ENCODE results near the gene GALNT6. TPM values are rescaled to one million over a fixed set of nuclear protein-coding genes. Genes with fewer than 3 reads are reported as not detected.
"Not testable (repeated sequence)": the region's sequence is repeated elsewhere in the genome, so short reads cannot be mapped to it uniquely, and the experiment has no call there.

Gene GALNT6
- total and polyA plus RNA-seq, 3 donors from 2014 or later, result 1.7 to 2.8 (median 2.8) TPM

DNA sequence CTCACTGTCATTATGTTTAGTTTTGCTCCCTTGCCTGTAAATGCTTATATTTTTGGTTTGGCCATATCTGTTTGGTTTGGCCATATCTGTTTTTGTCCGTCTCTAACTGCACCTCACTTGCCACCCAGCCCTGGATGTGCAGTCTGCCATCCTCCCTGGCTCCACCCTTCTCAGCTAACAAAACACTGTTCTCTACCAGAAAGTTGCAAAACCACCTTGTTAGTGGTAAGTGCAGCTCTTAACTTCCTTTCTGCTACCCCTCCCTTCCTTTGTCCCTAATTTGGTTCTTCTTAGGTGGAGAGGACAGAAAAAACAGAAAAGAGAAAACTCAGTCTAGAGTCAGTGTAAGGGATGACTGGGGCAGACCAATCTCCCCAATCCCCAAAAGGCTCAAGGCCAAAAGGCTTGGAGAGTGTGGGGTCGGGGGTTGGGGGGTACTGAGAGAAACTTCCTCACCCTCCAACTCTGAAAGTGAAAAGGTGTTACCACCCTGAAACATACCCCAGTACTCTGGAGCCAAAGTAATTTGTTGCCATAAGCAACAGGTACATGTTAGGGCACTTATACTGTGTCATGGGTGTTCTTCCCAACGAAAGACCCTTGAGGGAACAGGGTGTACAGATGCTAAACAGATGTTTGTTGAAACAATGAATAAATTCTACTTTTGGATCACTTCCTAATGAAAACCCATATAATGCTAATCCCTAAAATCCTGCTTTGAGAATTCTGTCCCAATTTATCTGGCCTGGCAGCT lies 72.2 kb downstream of the GALNT6 start:
- TF ChIP-seq, protein P1, sequence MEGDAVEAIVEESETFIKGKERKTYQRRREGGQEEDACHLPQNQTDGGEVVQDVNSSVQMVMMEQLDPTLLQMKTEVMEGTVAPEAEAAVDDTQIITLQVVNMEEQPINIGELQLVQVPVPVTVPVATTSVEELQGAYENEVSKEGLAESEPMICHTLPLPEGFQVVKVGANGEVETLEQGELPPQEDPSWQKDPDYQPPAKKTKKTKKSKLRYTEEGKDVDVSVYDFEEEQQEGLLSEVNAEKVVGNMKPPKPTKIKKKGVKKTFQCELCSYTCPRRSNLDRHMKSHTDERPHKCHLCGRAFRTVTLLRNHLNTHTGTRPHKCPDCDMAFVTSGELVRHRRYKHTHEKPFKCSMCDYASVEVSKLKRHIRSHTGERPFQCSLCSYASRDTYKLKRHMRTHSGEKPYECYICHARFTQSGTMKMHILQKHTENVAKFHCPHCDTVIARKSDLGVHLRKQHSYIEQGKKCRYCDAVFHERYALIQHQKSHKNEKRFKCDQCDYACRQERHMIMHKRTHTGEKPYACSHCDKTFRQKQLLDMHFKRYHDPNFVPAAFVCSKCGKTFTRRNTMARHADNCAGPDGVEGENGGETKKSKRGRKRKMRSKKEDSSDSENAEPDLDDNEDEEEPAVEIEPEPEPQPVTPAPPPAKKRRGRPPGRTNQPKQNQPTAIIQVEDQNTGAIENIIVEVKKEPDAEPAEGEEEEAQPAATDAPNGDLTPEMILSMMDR (IDR thresholded peaks at IDR 0.05), result no peak
- no peak for TF ChIP-seq POLR2A (IDR thresholded peaks at IDR 0.05)
- Histone ChIP-seq H3K4me3 (no peak overlapping the region), H3K36me3 (ENCODE audit: low read depth, missing control alignments) (no peaks in the 10 kb centered on the region), H3K27ac (no peak overlapping the region), H3K4me1 (no peaks in the 10 kb centered on the region), H3K27me3 (no peaks in the 10 kb centered on the region), H3K9me3 (no peaks in the 10 kb centered on the region)
- intact Hi-C loops (cut with DNase I; ENCODE audit: low total_unique reads), result no loop called here
- DNase-seq, result no peak
- 67 to 68% methylated on average over 3 of the region's 3 CpGs for WGBS, 2 donors

DNA sequence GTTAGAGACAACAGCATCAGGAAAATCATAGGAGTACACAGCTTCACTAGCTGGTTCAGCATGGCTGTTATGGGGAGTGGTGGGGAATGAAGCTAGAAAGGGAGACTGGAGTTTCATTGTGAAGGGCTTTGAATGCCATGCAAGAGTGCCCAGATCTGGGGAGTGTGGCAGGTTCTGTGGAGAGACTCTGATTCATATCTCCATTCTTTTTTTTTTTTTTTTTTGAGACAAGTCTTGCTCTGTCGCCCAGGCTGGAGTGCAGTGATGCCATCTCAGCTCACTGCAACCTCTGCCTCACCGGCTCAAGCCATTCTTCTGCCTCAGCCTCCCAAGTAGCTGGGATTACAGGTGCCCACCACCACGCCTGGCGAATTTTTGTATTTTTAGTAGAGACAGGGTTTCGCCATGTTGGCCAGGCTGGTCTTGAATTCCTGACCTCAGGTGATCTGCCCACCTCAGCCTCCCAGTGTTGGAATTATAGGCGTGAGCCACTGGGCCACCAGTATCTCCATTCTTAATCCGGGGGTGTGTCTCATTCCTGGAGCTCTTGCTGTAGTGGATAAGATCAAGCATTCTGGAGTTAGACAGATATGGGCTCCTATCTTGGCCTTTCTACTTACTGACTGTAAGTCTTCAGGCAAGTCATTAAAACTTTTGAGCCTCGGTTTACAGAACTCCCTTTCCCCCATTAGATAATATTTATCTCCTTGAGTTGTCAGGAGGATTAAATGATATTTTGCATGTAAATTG lies 73.0 kb downstream of the GALNT6 start:
- H3K4me3 ChIP-seq; H3K9me3 ChIP-seq; H3K27me3 ChIP-seq; H3K4me1 ChIP-seq; intact Hi-C loops (cut with DNase I; ENCODE audit: low total_unique reads); DNase-seq; H3K36me3 ChIP-seq (ENCODE audit: low read depth, missing control alignments); H3K27ac ChIP-seq: not testable (repeated sequence)
- WGBS, 2 donors, result 87 to 88% methylated on average over 8 of the region's 8 CpGs

DNA sequence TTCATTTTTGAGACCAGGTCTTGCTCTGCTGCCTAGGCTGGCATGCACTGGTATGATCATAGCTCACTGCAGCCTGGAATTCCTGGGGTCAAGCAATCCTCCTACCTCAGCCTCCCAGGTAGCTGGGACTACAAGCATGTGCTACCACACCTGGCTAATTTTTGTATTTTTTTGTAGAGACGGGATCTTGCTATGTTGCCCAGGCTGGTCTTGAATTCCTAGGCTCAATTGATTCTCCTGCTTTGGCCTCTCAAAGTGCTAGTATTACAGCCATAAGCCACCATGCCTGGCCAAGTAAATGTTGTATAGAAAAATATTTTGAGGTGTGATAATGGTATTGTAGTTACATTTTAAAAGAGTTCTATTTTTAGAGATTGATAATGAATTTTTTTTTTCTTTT lies 79.8 kb downstream of the GALNT6 start:
- H3K27ac ChIP-seq, result no peak overlapping the region
- TF ChIP-seq, protein P1 (IDR thresholded peaks at IDR 0.05), result no peak
- TF ChIP-seq POLR2A (IDR thresholded peaks at IDR 0.05), result no peak
- no peak for DNase-seq
- no peak overlapping the region for H3K4me3 ChIP-seq
- no peaks in the 10 kb centered on the region for H3K4me1 ChIP-seq
- no peaks in the 10 kb centered on the region for H3K36me3 ChIP-seq (ENCODE audit: low read depth, missing control alignments)
- H3K27me3 ChIP-seq, result no peaks in the 10 kb centered on the region
- intact Hi-C loops (cut with DNase I; ENCODE audit: low total_unique reads), result no loop called here
- 88 to 96% methylated on average over 1 of the region's 1 CpG for WGBS, 2 donors
- H3K9me3 ChIP-seq, result no peaks in the 10 kb centered on the region

DNA sequence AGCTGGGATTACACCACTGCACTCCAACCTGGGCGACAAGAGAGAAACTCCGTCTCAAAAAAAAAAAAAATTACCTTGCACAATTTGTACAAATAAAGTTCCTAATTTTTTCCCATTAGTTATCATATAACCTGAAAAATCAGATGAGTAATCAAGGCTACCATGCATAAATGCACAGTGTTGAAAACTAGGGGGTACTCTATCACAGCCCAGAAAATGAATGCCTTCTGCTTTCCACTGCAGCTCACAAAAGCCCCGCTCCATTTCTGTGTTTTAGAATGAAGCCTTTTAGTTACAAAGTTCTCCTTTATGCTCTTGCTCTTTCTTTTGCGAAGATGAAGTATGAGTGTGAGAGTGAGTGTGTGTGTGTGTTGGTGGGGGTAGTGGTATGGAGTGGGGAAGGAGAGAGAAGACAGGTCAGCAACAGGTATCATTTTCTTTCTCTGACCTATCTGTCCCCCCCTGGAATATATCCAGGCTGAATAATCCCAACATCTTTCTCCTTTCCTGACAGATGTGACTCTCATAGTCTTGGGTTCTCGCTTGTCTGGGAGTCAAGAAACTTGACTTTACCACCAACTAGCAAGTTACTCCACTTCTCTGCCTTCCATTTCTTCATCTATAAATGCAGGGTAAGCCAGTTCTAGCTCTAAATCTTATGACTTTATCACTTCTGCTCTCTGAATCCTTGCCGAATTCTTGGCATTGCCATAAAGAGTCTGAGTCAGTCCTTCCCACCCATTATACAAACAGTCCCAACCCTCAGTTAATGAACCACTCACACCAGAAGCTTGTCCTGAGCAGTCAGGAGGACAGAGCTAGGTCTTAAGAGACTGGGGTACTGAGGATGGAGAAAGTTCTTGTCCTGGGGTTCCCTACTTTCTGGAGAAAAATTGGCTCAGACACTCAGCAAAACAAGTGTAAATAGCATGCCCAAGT lies 83.3 kb downstream of the GALNT6 start:
- no peak for DNase-seq
- 79 to 80% methylated on average over 6 of the region's 6 CpGs for WGBS, 2 donors
- intact Hi-C loops (cut with DNase I; ENCODE audit: low total_unique reads), result no loop called here
- H3K27me3 ChIP-seq, result no peaks in the 10 kb centered on the region
- no peaks in the 10 kb centered on the region for H3K36me3 ChIP-seq (ENCODE audit: low read depth, missing control alignments)
- H3K4me3 ChIP-seq, result no peak overlapping the region
- H3K4me1 ChIP-seq, result no peaks in the 10 kb centered on the region
- H3K27ac ChIP-seq, result no peak overlapping the region
- H3K9me3 ChIP-seq, result no peaks in the 10 kb centered on the region
- TF ChIP-seq POLR2A (IDR thresholded peaks at IDR 0.05), result no peak
- TF ChIP-seq, protein P1 (IDR thresholded peaks at IDR 0.05), result no peak

DNA sequence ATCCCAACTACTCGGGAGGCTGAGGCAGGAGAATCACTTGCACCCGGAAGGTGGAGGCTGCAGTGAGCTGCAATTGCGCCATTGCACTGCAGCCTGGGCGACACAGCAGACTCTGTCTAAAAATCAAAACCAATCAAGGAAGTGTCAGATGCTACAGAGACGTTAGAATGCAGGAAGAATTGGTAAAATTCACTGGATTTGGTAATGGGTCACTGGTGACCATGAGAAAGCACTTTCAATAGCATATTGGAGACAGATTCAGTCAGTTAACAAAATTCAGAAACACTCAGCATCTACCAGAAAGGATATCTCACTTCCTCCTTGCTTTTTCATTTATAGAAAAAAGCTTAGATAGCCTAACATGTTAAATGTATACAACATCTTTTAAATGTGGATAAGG lies 84.7 kb downstream of the GALNT6 start:
- Histone ChIP-seq H3K9me3 (no peaks in the 10 kb centered on the region), H3K4me1 (no peaks in the 10 kb centered on the region), H3K27me3 (no peaks in the 10 kb centered on the region), H3K27ac (no peak overlapping the region), H3K4me3 (no peak overlapping the region), H3K36me3 (ENCODE audit: low read depth, missing control alignments) (no peaks in the 10 kb centered on the region)
- intact Hi-C loops (cut with DNase I; ENCODE audit: low total_unique reads), result no loop called here
- DNase-seq, result no peak
- TF ChIP-seq, protein P1 (IDR thresholded peaks at IDR 0.05), result no peak
- no peak for TF ChIP-seq POLR2A (IDR thresholded peaks at IDR 0.05)
- 81 to 94% methylated on average over 5 of the region's 5 CpGs for WGBS, 2 donors

Data from testis (tissue), 3 donors.